ENCODE data around the gene MLN. TPM values are rescaled to one million over a fixed set of nuclear protein-coding genes. Genes with fewer than 3 reads are reported as not detected.

MLN gene
- total RNA-seq, 1 experiment from 2014 or later = not detected

GRCh38 chr6:33772902-33773472 lies 30.8 kb downstream of the MLN start (continued):
- no peak for TF ChIP-seq POLR2A (IDR thresholded peaks at IDR 0.05; ENCODE audit: borderline replicate concordance, extremely low read depth, insufficient read depth, insufficient read length)
- TF ChIP-seq CTCF (IDR thresholded peaks at IDR 0.05 in 2 of 3, conservative IDR thresholded peaks at IDR 0.05 in 1 of 3; ENCODE audit: borderline replicate concordance in 1 of 3, insufficient read depth in 1 of 3, low read depth in 2 of 3, low read length in 2 of 3) = no peak
- TF ChIP-seq CBX3 (IDR thresholded peaks at IDR 0.05; ENCODE audit: low read depth) = no peak
- TF ChIP-seq ATF3 (IDR thresholded peaks at IDR 0.05) = no peak
- TF ChIP-seq ELF1 (IDR thresholded peaks at IDR 0.05; ENCODE audit: borderline replicate concordance, low read depth) = no peak
- TF ChIP-seq JUND (IDR thresholded peaks at IDR 0.05) = no peak
- no peak for TF ChIP-seq SIN3A (IDR thresholded peaks at IDR 0.05; ENCODE audit: low read depth)

- intact Hi-C loops (cut with micrococcal nuclease) = no loop called here
- POLR2A ChIA-PET = interaction anchor here (0.7 to 1.1 kb wide), 2 partner anchors 7 to 256 kb away, joined by 3 read pairs; no protein-coding TSS in a partner anchor
- peaks cover 12 to 19% of the 10 kb centered on the region in 2 experiments; a peak in 3 of 4 replicates for H3K36me3 ChIP-seq (ENCODE audit: control insufficient read depth in 1 of 2, insufficient read depth in 2 of 2, low read length in 2 of 2)
- no peak overlapping the region for H2AFZ ChIP-seq (ENCODE audit: low read depth, low read length, poor library complexity, severe bottlenecking)
- H4K20me1 ChIP-seq (ENCODE audit: insufficient read depth) = no peaks in the 10 kb centered on the region
- no peak overlapping the region for H3K4me2 ChIP-seq (ENCODE audit: low read length)
- H3K27me3 ChIP-seq (ENCODE audit: insufficient read depth, low read length) = no peaks in the 10 kb centered on the region
- DNase-seq (ENCODE audit: low read depth, low spot score) (no peak), ATAC-seq (peak; percentile 6; the same call in 1 of the 2 replicates)
- peak overlapping the region; percentile 36; the same call in 1 of the 2 replicates for H3K27ac ChIP-seq (ENCODE audit: low read depth, low read length)
- H3K79me2 ChIP-seq (ENCODE audit: insufficient read depth, low read length) = no peaks in the 10 kb centered on the region
- CTCF ChIA-PET = interaction anchor here (0.7 to 3.8 kb wide), 20 partner anchors 9 to 383 kb away, joined by 3 to 67 read pairs (median 4); partner anchors contain the start of genes BAK1 and UQCC2
- TF ChIP-seq POLR2AphosphoS5 (IDR thresholded peaks at IDR 0.05; ENCODE audit: low read depth, low read length) (no peak), CEBPB (IDR thresholded peaks at IDR 0.05; ENCODE audit: low read depth) (no peak), ELF1 (IDR thresholded peaks at IDR 0.05; ENCODE audit: borderline replicate concordance, low read depth) (no peak), MAX (IDR thresholded peaks at IDR 0.05) (no peak), TCF7L2 (IDR thresholded peaks at IDR 0.05; ENCODE audit: borderline replicate concordance, extremely low read depth, insufficient read depth, insufficient read length) (no peak), EZH2 (IDR thresholded peaks at IDR 0.05) (no peak), FOSL1 (IDR thresholded peaks at IDR 0.05; ENCODE audit: low read depth) (no peak), SP1 (IDR thresholded peaks at IDR 0.05; ENCODE audit: low read depth) (no peak), RAD21 (IDR thresholded peaks at IDR 0.05; ENCODE audit: low read depth) (no peak), JUND (IDR thresholded peaks at IDR 0.05) (no peak), CBX3 (IDR thresholded peaks at IDR 0.05; ENCODE audit: low read depth) (no peak), CTCF (IDR thresholded peaks at IDR 0.05 in 2 of 3, conservative IDR thresholded peaks at IDR 0.05 in 1 of 3; ENCODE audit: borderline replicate concordance in 1 of 3, insufficient read depth in 1 of 3, low read depth in 2 of 3, low read length in 2 of 3) (no peak), EGR1 (IDR thresholded peaks at IDR 0.05; ENCODE audit: low read depth) (no peak)
- no peak overlapping the region for H3K9ac ChIP-seq (ENCODE audit: low read length)
- peaks cover 12 to 27% of the 10 kb centered on the region in 2 experiments for H3K4me1 ChIP-seq (ENCODE audit: control insufficient read depth in 1 of 2, insufficient read depth in 2 of 2, low read length in 2 of 2)
- H3K9me3 ChIP-seq (ENCODE audit: control insufficient read depth in 1 of 2, insufficient read depth in 1 of 2, low read depth in 1 of 2, low read length in 2 of 2) = no peaks in the 10 kb centered on the region
- no peaks in the 10 kb centered on the region for H3K9me2 ChIP-seq (ENCODE audit: insufficient read depth)
- no TSS peak for BruUV-seq (replicated peaks)
- RAD21 ChIA-PET (ENCODE audit: low non-redundant PET in 1 of 2, low total read pairs in 2 of 2, uncharacterized antibody in 2 of 2, unreplicated experiment in 2 of 2) = interaction anchor here in 1 of 2 experiments (1.0 kb wide), 1 partner anchor 255 kb away, joined by 3 read pairs; no protein-coding TSS in a partner anchor
- no peak overlapping the region for H3K4me3 ChIP-seq (replicated peaks in 1 of 2; ENCODE audit: low read depth in 1 of 2, low read length in 2 of 2)
Measured at GRCh38 chr6:33772082-33772830, 31.5 kb downstream of the MLN start.
